Body of pancreas (tissue), 4 donors: Measurements from ENCODE around the gene GCM1. TPM values are rescaled to one million over a fixed set of nuclear protein-coding genes. Genes with fewer than 3 reads are reported as not detected.

ENCODE experiments used
- ATAC-seq: fragments of 150-250 bp; one replicate; pipeline ENCODE4 v1.9.1; 2016
- DNase-seq, 4 donors: peaks; one replicate each; pipeline ENCODE4 v3.0.0-alpha.2; 2019
- H3K27ac ChIP-seq, 4 donors: fragments of 200-600 bp; sonication (generic); 1 replicate in 3 of 4; 2 replicates in 1 of 4; pipeline versions ENCODE4 v1.5.1 to v1.6.1; 2016 to 2019; ENCODE audit warnings: mild to moderate bottlenecking in 1 of 4, mixed read lengths in 1 of 4, moderate library complexity in 1 of 4
- H3K27me3 ChIP-seq, 2 donors: fragments of 200-600 bp; sonication (generic); one replicate each; pipeline ENCODE4 v1.6.0; 2016; ENCODE audit warnings: mild to moderate bottlenecking in 1 of 2
- H3K36me3 ChIP-seq, 2 donors: fragments of 200-600 bp; sonication (generic); replicated peaks in 1 of 2; 2 replicates each; pipeline ENCODE4 v1.5.1; 2016; ENCODE audit warnings: low read depth in 2 of 2; ENCODE audit not compliant: insufficient read depth in 1 of 2
- H3K4me1 ChIP-seq: fragments of 200-600 bp; sonication (generic); one replicate; pipeline ENCODE4 v1.6.0; 2016
- H3K4me3 ChIP-seq, 2 donors: fragments of 200-600 bp; sonication (generic); 1 replicate in 1 of 2; 2 replicates in 1 of 2; pipeline ENCODE4 v1.5.1; 2016 to 2019
- H3K9me3 ChIP-seq, 3 donors: fragments of 200-600 bp; sonication (generic); 1 replicate in 2 of 3; 2 replicates in 1 of 3; pipeline ENCODE4 v1.5.1; 2016
- POLR2A ChIP-seq, 3 donors: fragments of 450-650 bp; IDR thresholded peaks; one replicate each; pipeline ENCODE4 v1.6.1; 2016; ENCODE audit warnings: antibody characterized with exemption in 3 of 3, mild to moderate bottlenecking in 2 of 3
- WGBS, 2 donors: methylation state at CpG; one replicate each; pipeline ENCODE4 v1.1.5; 2017; 5-methylcytosine and 5-hydroxymethylcytosine counted together
- intact Hi-C: fragments of 100-400 bp; cut with DNase I; formaldehyde crosslinking; loops from one replicate; pipeline ENCODE4 v1.15.1; 2023
- total RNA-seq, 2 donors: library from RNA; depleted of rRNA; stranded (reverse); fragments of >200 nt; gene quantifications; one replicate each; pipeline ENCODE4 v1.1.0, GENCODE V29; 2016
- TF ChIP-seq, protein P1 (sequence below), 7 experiments: fragments of 450-650 bp in 4 of 7; fragments of 200-600 bp in 3 of 7; sonication (generic) in 3 of 7; IDR thresholded peaks; one replicate each; pipeline ENCODE4 v1.5.1; 2016 to 2019; ENCODE audit warnings: antibody characterized with exemption in 7 of 7

The GCM1 gene
- total RNA-seq, 2 donors from 2014 or later = 0.26 TPM; not detected in 1

DNA sequence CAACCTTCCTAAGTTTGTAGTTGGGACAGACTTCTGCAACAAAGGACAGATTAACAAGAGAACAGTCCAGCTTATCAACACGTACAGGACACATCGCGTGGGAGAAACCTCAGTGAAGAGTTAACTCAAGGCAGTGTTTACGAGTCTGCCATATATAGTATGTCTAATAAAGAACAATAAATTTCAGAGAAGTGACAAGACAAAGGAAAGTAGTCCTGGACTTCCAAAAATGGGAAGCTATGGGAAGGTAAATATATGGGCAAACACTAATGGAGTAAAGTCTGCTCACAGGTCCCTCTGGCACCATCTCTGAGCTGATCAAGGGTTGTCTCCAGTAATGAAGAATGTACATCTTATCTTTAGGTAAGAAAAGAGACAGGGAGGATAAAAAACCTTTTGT, 34.9 kb downstream of the GCM1 start:
- TF ChIP-seq, protein P1, sequence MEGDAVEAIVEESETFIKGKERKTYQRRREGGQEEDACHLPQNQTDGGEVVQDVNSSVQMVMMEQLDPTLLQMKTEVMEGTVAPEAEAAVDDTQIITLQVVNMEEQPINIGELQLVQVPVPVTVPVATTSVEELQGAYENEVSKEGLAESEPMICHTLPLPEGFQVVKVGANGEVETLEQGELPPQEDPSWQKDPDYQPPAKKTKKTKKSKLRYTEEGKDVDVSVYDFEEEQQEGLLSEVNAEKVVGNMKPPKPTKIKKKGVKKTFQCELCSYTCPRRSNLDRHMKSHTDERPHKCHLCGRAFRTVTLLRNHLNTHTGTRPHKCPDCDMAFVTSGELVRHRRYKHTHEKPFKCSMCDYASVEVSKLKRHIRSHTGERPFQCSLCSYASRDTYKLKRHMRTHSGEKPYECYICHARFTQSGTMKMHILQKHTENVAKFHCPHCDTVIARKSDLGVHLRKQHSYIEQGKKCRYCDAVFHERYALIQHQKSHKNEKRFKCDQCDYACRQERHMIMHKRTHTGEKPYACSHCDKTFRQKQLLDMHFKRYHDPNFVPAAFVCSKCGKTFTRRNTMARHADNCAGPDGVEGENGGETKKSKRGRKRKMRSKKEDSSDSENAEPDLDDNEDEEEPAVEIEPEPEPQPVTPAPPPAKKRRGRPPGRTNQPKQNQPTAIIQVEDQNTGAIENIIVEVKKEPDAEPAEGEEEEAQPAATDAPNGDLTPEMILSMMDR (IDR thresholded peaks at IDR 0.05) = no peak
- no peaks in the 10 kb centered on the region for H3K36me3 ChIP-seq
- DNase-seq (no peak), ATAC-seq (no peak)
- 56 to 77% methylated on average over 4 of the region's 4 CpGs for WGBS, 2 donors
- no peak overlapping the region for H3K4me3 ChIP-seq
- peaks cover 16% of the 10 kb centered on the region for H3K4me1 ChIP-seq
- intact Hi-C loops = no loop called here
- no peaks in the 10 kb centered on the region for H3K27me3 ChIP-seq
- H3K9me3 ChIP-seq = no peaks in the 10 kb centered on the region
- H3K27ac ChIP-seq = no peak overlapping the region

DNA sequence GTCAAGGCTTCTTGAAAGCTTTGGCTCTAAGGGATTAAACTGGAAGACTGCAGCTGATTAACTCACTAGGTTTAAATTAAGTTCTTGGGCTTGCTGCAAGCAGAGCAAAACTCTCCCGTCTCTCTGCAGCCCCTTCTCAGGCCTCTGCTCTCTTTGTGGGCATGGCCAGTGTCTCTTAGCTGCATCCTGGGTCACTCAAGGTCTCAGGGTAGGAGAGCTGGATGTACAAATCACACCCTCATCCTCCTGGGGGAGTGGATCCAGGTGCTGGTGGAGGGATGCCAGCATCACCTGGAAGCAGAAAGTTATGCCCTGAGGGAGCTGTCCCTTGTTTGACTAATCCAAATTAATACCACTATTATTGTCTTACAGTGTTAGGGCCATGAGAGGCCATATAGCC, 35.8 kb downstream of the GCM1 start:
- Histone ChIP-seq H3K27me3 (no peaks in the 10 kb centered on the region), H3K4me1 (peaks cover 16% of the 10 kb centered on the region), H3K36me3 (no peaks in the 10 kb centered on the region), H3K4me3 (no peak overlapping the region), H3K27ac (peak overlapping the region in 3 of 4 donors; percentile 2 to 66 (median 33)), H3K9me3 (no peaks in the 10 kb centered on the region)
- ATAC-seq (peak; percentile 31), DNase-seq (no peak)
- intact Hi-C loops = no loop called here
- WGBS, 2 donors = 26 to 83% methylated on average over 1 of the region's 1 CpG
- TF ChIP-seq, protein P1 (IDR thresholded peaks at IDR 0.05) = no peak
- no peak for TF ChIP-seq POLR2A (IDR thresholded peaks at IDR 0.05)

DNA sequence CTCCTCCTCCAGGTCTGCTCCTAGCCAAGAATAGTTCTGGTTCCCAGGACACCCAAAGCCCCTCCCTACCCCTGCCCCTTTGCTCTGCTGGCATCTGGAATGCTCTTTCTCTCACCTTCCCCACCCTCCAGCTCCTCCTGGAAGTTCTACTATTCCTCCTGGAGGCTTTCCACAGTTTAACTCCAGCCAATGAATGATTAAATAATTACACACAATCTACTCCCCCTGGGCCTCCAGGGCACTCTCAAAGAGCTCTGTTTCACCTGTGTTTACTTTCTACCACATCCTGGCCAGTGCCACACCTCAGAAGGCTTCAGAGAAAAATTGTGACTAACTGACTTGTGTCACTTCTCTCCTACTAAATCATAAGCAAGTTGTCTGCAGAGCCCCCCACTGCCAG, 36.2 kb downstream of the GCM1 start:
- Histone ChIP-seq H3K9me3 (no peaks in the 10 kb centered on the region), H3K27me3 (no peaks in the 10 kb centered on the region), H3K4me3 (no peak overlapping the region), H3K27ac (peak overlapping the region in 3 of 4 donors; percentile 2 to 66 (median 33)), H3K4me1 (peaks cover 16% of the 10 kb centered on the region), H3K36me3 (no peaks in the 10 kb centered on the region)
- peak in 3 of 4 donors; percentile 37 to 50 (median 42) for DNase-seq
- TF ChIP-seq, protein P1 (IDR thresholded peaks at IDR 0.05) = no peak
- TF ChIP-seq POLR2A (IDR thresholded peaks at IDR 0.05) = no peak
- intact Hi-C loops = no loop called here
- peak; percentile 81 for ATAC-seq

DNA sequence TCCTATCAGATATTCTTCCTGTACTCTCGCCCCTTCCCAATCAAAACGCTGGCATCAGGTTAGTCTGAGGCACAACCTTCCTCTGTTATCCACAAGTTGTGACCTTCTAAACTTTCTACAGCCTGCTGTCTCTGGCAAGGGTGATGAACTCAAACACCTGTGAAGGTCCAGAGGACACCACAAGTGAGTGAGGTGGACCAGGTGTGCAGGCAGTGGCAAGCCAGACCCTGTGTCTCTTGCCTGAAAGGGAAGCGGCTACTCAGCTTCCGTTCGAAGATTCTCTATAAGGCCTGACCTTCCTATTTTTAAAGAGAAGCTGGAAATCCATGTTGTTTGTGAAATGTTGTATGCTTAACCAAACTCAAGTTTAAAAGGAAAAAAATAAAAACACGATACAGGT, 36.8 kb downstream of the GCM1 start:
- intact Hi-C loops = no loop called here
- Histone ChIP-seq H3K36me3 (no peaks in the 10 kb centered on the region), H3K27me3 (no peaks in the 10 kb centered on the region), H3K4me3 (no peak overlapping the region), H3K27ac (peak overlapping the region in 2 of 4 donors; percentile 2 to 42), H3K9me3 (no peaks in the 10 kb centered on the region), H3K4me1 (peaks cover 16% of the 10 kb centered on the region)
- no peak for DNase-seq
- 54 to 69% methylated on average over 6 of the region's 6 CpGs for WGBS, 2 donors
- TF ChIP-seq, protein P1 (IDR thresholded peaks at IDR 0.05) = no peak
- TF ChIP-seq POLR2A (IDR thresholded peaks at IDR 0.05) = no peak
- no peak for ATAC-seq

DNA sequence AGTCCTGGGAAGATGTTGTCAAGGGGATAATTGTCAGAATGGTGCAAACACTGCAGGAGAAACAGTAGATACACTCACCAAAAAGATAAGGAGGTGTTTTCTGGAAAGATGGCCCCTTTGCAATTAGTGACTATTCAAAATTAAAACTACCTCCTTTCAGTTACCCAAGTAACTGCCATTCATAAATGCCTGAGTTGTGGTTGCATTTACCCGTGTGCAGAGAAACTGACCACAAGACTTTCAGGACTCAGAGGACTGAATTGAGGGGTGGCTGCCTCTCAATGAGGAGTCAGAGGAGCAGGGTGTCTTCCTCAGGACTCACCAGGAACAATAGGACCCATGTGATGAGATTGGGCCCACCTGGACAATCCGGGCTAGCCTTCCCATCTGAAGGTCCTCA, 39.0 kb downstream of the GCM1 start:
- Histone ChIP-seq H3K9me3 (no peaks in the 10 kb centered on the region), H3K27ac (no peak overlapping the region), H3K4me3 (no peak overlapping the region), H3K36me3 (no peaks in the 10 kb centered on the region), H3K27me3 (no peaks in the 10 kb centered on the region), H3K4me1 (peaks cover 16% of the 10 kb centered on the region)
- intact Hi-C loops = no loop called here
- TF ChIP-seq, protein P1 (IDR thresholded peaks at IDR 0.05) = no peak
- no peak for TF ChIP-seq POLR2A (IDR thresholded peaks at IDR 0.05)
- ATAC-seq (no peak), DNase-seq (no peak)
- WGBS, 2 donors = 87 to 100% methylated on average over 2 of the region's 2 CpGs
